T-cell (primary cell): ENCODE data around the gene SAMD4A. TPM values are rescaled to one million over a fixed set of nuclear protein-coding genes. Genes with fewer than 3 reads are reported as not detected.

Experiments
- ATAC-seq, 4 experiments: fragments of 200-7000 bp in 3 of 4; fragments of 150-1000 bp in 1 of 4; cut with Tn5 transposase; replicated peaks in 1 of 4; 1 replicate in 3 of 4; 2 replicates in 1 of 4; pipeline ENCODE4 v1.10.0; 2021; ENCODE audit warnings: moderate library complexity in 3 of 4, mild to moderate bottlenecking in 2 of 4, moderate number of reproducible peaks in 1 of 4
- CTCF ChIA-PET, 2 donors: fragments of 300-600 bp; sonication (Branson Sonifier 250); formaldehyde crosslinking; loops; one replicate each; lab custom pipeline; 2022; ENCODE audit warnings: antibody characterized with exemption in 2 of 2; lab: Charles Lee
- POLR2A ChIA-PET, 2 donors: fragments of 300-600 bp; sonication (Branson Sonifier 250); formaldehyde crosslinking; loops; one replicate each; lab custom pipeline; 2022; ENCODE audit warnings: antibody characterized with exemption in 2 of 2; lab: Charles Lee
- DNase-seq, 35 experiments: peaks; one replicate each; pipeline versions ENCODE4 v3.0.0 to v3.0.0-alpha.2; 2013 to 2023
- H3K27ac ChIP-seq: one replicate; pipeline ENCODE4 v1.5.1; 2013; ENCODE audit warnings: low read length
- H3K27me3 ChIP-seq, 2 experiments: replicated peaks in 1 of 2; 1 replicate in 1 of 2; 2 replicates in 1 of 2; pipeline versions ENCODE4 v1.6.1 to v1.7.0; 2013; ENCODE audit warnings: low read length in 1 of 2, mixed read lengths in 1 of 2; ENCODE audit not compliant: control insufficient read depth in 2 of 2, insufficient read depth in 2 of 2; ENCODE audit errors: extremely low read depth in 1 of 2
- H3K36me3 ChIP-seq, 2 donors: 1 replicate in 1 of 2; 2 replicates in 1 of 2; pipeline versions ENCODE4 v1.6.1 to v1.7.0; 2013; ENCODE audit warnings: low read length in 1 of 2; ENCODE audit not compliant: control insufficient read depth in 2 of 2, insufficient read depth in 1 of 2; ENCODE audit errors: extremely low read depth in 1 of 2
- H3K4me1 ChIP-seq, 2 experiments: 1 replicate in 1 of 2; 2 replicates in 1 of 2; pipeline versions ENCODE4 v1.6.1 to v1.7.0; 2013; ENCODE audit warnings: low read length in 2 of 2, mixed read lengths in 1 of 2; ENCODE audit not compliant: insufficient read depth in 2 of 2, control insufficient read depth in 1 of 2; ENCODE audit errors: extremely low read depth in 1 of 2
- H3K4me3 ChIP-seq, 2 donors: 1 replicate in 1 of 2; 2 replicates in 1 of 2; pipeline versions ENCODE4 v1.5.1 to v1.7.0; 2013; ENCODE audit warnings: mild to moderate bottlenecking in 2 of 2, low read length in 1 of 2, moderate library complexity in 1 of 2; ENCODE audit not compliant: control insufficient read depth in 1 of 2; ENCODE audit errors: extremely low read depth in 1 of 2
- H3K9me3 ChIP-seq: 2 replicates; pipeline ENCODE4 v1.7.0; 2013
- H3K27ac Mint-ChIP-seq, 2 donors: one replicate each; pipeline ENCODE4 v1.8.0; 2020 to 2021; ENCODE audit warnings: mild to moderate bottlenecking in 2 of 2, mixed read lengths in 2 of 2
- H3K27me3 Mint-ChIP-seq, 2 donors: one replicate each; pipeline ENCODE4 v1.8.0; 2021 to 2022; ENCODE audit warnings: mixed read lengths in 2 of 2
- H3K36me3 Mint-ChIP-seq: one replicate; pipeline ENCODE4 v1.8.0; 2021; ENCODE audit warnings: mixed read lengths
- H3K4me1 Mint-ChIP-seq, 3 donors: one replicate each; pipeline ENCODE4 v1.8.0; 2020 to 2022; ENCODE audit warnings: mixed read lengths in 3 of 3, mild to moderate bottlenecking in 1 of 3
- H3K4me3 Mint-ChIP-seq, 3 donors: one replicate each; pipeline ENCODE4 v1.8.0; 2020 to 2022; ENCODE audit warnings: mild to moderate bottlenecking in 3 of 3, mixed read lengths in 3 of 3, moderate library complexity in 3 of 3
- H3K9me3 Mint-ChIP-seq, 3 donors: one replicate each; pipeline ENCODE4 v1.8.0; 2020 to 2022; ENCODE audit warnings: mixed read lengths in 3 of 3
- WGBS: methylation state at CpG from one replicate; pipeline ENCODE4 v1.1.5; 2013; ENCODE audit warnings: missing lambda C conversion rate; ENCODE audit not compliant: insufficient coverage; 5-methylcytosine and 5-hydroxymethylcytosine counted together
- total RNA-seq, 35 experiments: library from RNA in 6 of 35; stranded (reverse) in 6 of 35; fragments of 120-200 nt in 1 of 35; gene quantifications; one replicate each; pipeline versions ENCODE4 v1.2.1 to v1.2.4 and lab custom pipeline; 2013 to 2026

The SAMD4A gene
- total RNA-seq, 5 donors from 2014 or later (not counting 1 experiment from before 2014, with no cell fraction given), result 1.2 to 3.9 (median 1.3) TPM

- ATAC-seq (no peak), DNase-seq (no peak)
- no peak overlapping the region for H3K27ac Mint-ChIP-seq
- POLR2A ChIA-PET, result interaction anchor here in 1 of 2 donors (0.6 kb wide), 1 partner anchor 19 kb away, joined by 5 read pairs; no protein-coding TSS in a partner anchor
- H3K4me3 Mint-ChIP-seq, result no peak overlapping the region
- CTCF ChIA-PET, result no interaction called here
- H3K4me1 ChIP-seq, result no peaks in the 10 kb centered on the region
- H3K36me3 Mint-ChIP-seq, result peaks cover 38% of the 10 kb centered on the region
- H3K27me3 Mint-ChIP-seq, result no peaks in the 10 kb centered on the region
- H3K9me3 Mint-ChIP-seq, result no peaks in the 10 kb centered on the region
- peaks cover 0 to 2% (median 0%) of the 10 kb centered on the region in 3 donors for H3K4me1 Mint-ChIP-seq
- H3K27me3 ChIP-seq, result no peaks in the 10 kb centered on the region
- H3K9me3 ChIP-seq, result no peaks in the 10 kb centered on the region
- WGBS, result no CpG with 5 or more reads among the region's 1 CpG
- peaks cover 0 to 18% of the 10 kb centered on the region in 2 donors for H3K36me3 ChIP-seq
- no peak overlapping the region for H3K4me3 ChIP-seq
- no peak overlapping the region for H3K27ac ChIP-seq
Observed at GRCh38 chr14:54533100-54533499, 33.8 kb upstream of the SAMD4A start.

GRCh38 chr14:54535126-54535525 lies 31.8 kb upstream of the SAMD4A start:
- Mint-ChIP-seq H3K4me1 (peaks cover 0 to 2% (median 0%) of the 10 kb centered on the region in 3 donors), H3K9me3 (no peaks in the 10 kb centered on the region), H3K27ac (no peak overlapping the region), H3K36me3 (peaks cover 47% of the 10 kb centered on the region), H3K27me3 (no peaks in the 10 kb centered on the region), H3K4me3 (no peak overlapping the region)
- ChIA-PET POLR2A (no interaction called here), CTCF (interaction anchor here (0.6 to 1.4 kb wide), 2 partner anchors 17 to 26 kb away, joined by 3 to 4 read pairs; partner anchors contain the start of gene CGRRF1 (in 1 of the 2))
- H3K4me1 ChIP-seq, result no peaks in the 10 kb centered on the region
- H3K27ac ChIP-seq, result no peak overlapping the region
- no peaks in the 10 kb centered on the region for H3K9me3 ChIP-seq
- no peak for ATAC-seq
- no peaks in the 10 kb centered on the region for H3K27me3 ChIP-seq
- no peak overlapping the region for H3K4me3 ChIP-seq
- H3K36me3 ChIP-seq, result peaks cover 0 to 19% of the 10 kb centered on the region in 2 donors
- DNase-seq, result no peak
- WGBS, result no CpG with 5 or more reads among the region's 1 CpG

- Histone ChIP-seq H3K27me3 (no peaks in the 10 kb centered on the region), H3K9me3 (no peaks in the 10 kb centered on the region), H3K36me3 (peaks cover 0 to 19% of the 10 kb centered on the region in 2 donors), H3K4me3 (no peak overlapping the region), H3K4me1 (no peaks in the 10 kb centered on the region), H3K27ac (no peak overlapping the region)
- Mint-ChIP-seq H3K4me1 (peaks cover 0 to 2% (median 0%) of the 10 kb centered on the region in 3 donors), H3K27ac (no peak overlapping the region), H3K9me3 (no peaks in the 10 kb centered on the region), H3K27me3 (no peaks in the 10 kb centered on the region), H3K36me3 (peaks cover 49% of the 10 kb centered on the region), H3K4me3 (no peak overlapping the region)
- DNase-seq, result no peak
- 63% methylated on average over 1 of the region's 2 CpGs for WGBS
- ChIA-PET CTCF (no interaction called here), POLR2A (no interaction called here)
- no peak for ATAC-seq
Observed at GRCh38 chr14:54535646-54536045, 31.3 kb upstream of the SAMD4A start.

GRCh38 chr14:54537651-54538050 lies 29.3 kb upstream of the SAMD4A start:
- DNase-seq (no peak), ATAC-seq (no peak)
- WGBS, result no CpG with 5 or more reads among the region's 2 CpGs
- POLR2A ChIA-PET, result no interaction called here
- H3K9me3 Mint-ChIP-seq, result no peaks in the 10 kb centered on the region
- Histone ChIP-seq H3K27me3 (no peaks in the 10 kb centered on the region), H3K36me3 (peaks cover 0 to 14% of the 10 kb centered on the region in 2 donors), H3K4me1 (no peaks in the 10 kb centered on the region), H3K4me3 (no peak overlapping the region), H3K9me3 (no peaks in the 10 kb centered on the region), H3K27ac (no peak overlapping the region)
- CTCF ChIA-PET, result no interaction called here
- no peak overlapping the region for H3K4me3 Mint-ChIP-seq
- H3K27me3 Mint-ChIP-seq, result no peaks in the 10 kb centered on the region
- peaks cover 43% of the 10 kb centered on the region for H3K36me3 Mint-ChIP-seq
- H3K4me1 Mint-ChIP-seq, result no peaks in the 10 kb centered on the region
- H3K27ac Mint-ChIP-seq, result no peak overlapping the region

- no peak overlapping the region for H3K4me3 Mint-ChIP-seq
- WGBS, result no CpG with 5 or more reads among the region's 3 CpGs
Observed at GRCh38 chr14:54538055-54538454, 28.9 kb upstream of the SAMD4A start.

GRCh38 chr14:54547583-54547982 lies 19.3 kb upstream of the SAMD4A start:
- ChIA-PET CTCF (interaction anchor here in 1 of 2 donors (0.7 to 1.3 kb wide), 2 partner anchors 17 to 1776 kb away, joined by 3 read pairs; no protein-coding TSS in a partner anchor), POLR2A (no interaction called here)
- Mint-ChIP-seq H3K9me3 (no peaks in the 10 kb centered on the region), H3K36me3 (no peaks in the 10 kb centered on the region), H3K27ac (no peak overlapping the region), H3K4me1 (no peaks in the 10 kb centered on the region), H3K4me3 (no peak overlapping the region), H3K27me3 (peaks cover 0 to 4% of the 10 kb centered on the region in 2 donors)
- ATAC-seq (no peak), DNase-seq (no peak)
- H3K4me3 ChIP-seq, result no peak overlapping the region
- no peak overlapping the region for H3K27ac ChIP-seq
- no peaks in the 10 kb centered on the region for H3K9me3 ChIP-seq
- 95% methylated on average over 3 of the region's 3 CpGs for WGBS
- no peaks in the 10 kb centered on the region for H3K4me1 ChIP-seq
- no peaks in the 10 kb centered on the region for H3K27me3 ChIP-seq
- no peaks in the 10 kb centered on the region for H3K36me3 ChIP-seq

More at GRCh38 chr14:54538055-54538454, 28.9 kb upstream of the SAMD4A start:
- Mint-ChIP-seq H3K4me1 (no peaks in the 10 kb centered on the region), H3K27ac (no peak overlapping the region), H3K9me3 (no peaks in the 10 kb centered on the region), H3K27me3 (no peaks in the 10 kb centered on the region), H3K36me3 (peaks cover 41% of the 10 kb centered on the region)
- H3K27me3 ChIP-seq, result no peaks in the 10 kb centered on the region
- POLR2A ChIA-PET, result no interaction called here
- no peak for DNase-seq
- H3K4me1 ChIP-seq, result no peaks in the 10 kb centered on the region
- CTCF ChIA-PET, result no interaction called here
- no peak overlapping the region for H3K27ac ChIP-seq
- no peak for ATAC-seq
- no peak overlapping the region for H3K4me3 ChIP-seq
- H3K36me3 ChIP-seq, result peaks cover 0 to 14% of the 10 kb centered on the region in 2 donors
- H3K9me3 ChIP-seq, result no peaks in the 10 kb centered on the region
